Smooth muscle cell (in vitro differentiated cells): ENCODE data around the gene TMIGD2. TPM values are rescaled to one million over a fixed set of nuclear protein-coding genes. Genes with fewer than 3 reads are reported as not detected.

ENCODE experiments used
- DNase-seq: peaks from one replicate; lab custom pipeline; 2025; ENCODE audit not compliant: unreplicated experiment; lab: John Stamatoyannopoulos, UW
- H2AFZ ChIP-seq: fragments of 200-600 bp; sonication (generic); 2 replicates; pipeline ENCODE4 v1.6.0; 2016; ENCODE audit warnings: antibody characterized with exemption, low read depth, mild to moderate bottlenecking
- H3F3A ChIP-seq: fragments of 200-600 bp; sonication (generic); 2 replicates; pipeline ENCODE4 v1.6.0; 2017; ENCODE audit warnings: antibody characterized with exemption, low read depth
- H3K27ac ChIP-seq: fragments of 200-600 bp; sonication (generic); 2 replicates; pipeline ENCODE4 v1.5.1; 2016; ENCODE audit warnings: low read depth, mild to moderate bottlenecking
- H3K27me3 ChIP-seq: fragments of 200-600 bp; sonication (generic); 2 replicates; pipeline ENCODE4 v1.6.1; 2016; ENCODE audit warnings: low read depth, mild to moderate bottlenecking
- H3K36me3 ChIP-seq: fragments of 200-600 bp; sonication (generic); 2 replicates; pipeline ENCODE4 v1.5.1; 2016; ENCODE audit warnings: low read depth
- H3K4me1 ChIP-seq: fragments of 200-600 bp; sonication (generic); 2 replicates; pipeline ENCODE4 v1.5.1; 2016; ENCODE audit warnings: low read depth
- H3K4me2 ChIP-seq: fragments of 200-600 bp; sonication (generic); 2 replicates; pipeline ENCODE4 v1.6.0; 2016; ENCODE audit warnings: mild to moderate bottlenecking
- H3K4me3 ChIP-seq: fragments of 200-600 bp; sonication (generic); 2 replicates; pipeline ENCODE4 v1.5.1; 2016; ENCODE audit warnings: mild to moderate bottlenecking
- H3K79me2 ChIP-seq: fragments of 200-600 bp; sonication (generic); 2 replicates; pipeline ENCODE4 v1.6.0; 2016; ENCODE audit warnings: low read depth, mild to moderate bottlenecking
- H3K9ac ChIP-seq: fragments of 200-600 bp; sonication (generic); 2 replicates; pipeline ENCODE4 v1.6.0; 2016; ENCODE audit warnings: low read depth
- H3K9me3 ChIP-seq: fragments of 200-600 bp; sonication (generic); replicated peaks from 2 replicates; pipeline ENCODE4 v1.5.1; 2016; ENCODE audit warnings: low read depth
- H4K20me1 ChIP-seq: fragments of 200-600 bp; sonication (generic); 2 replicates; pipeline ENCODE4 v1.6.0; 2016; ENCODE audit warnings: low read depth
- WGBS: methylation state at CpG from one replicate; pipeline ENCODE4 v1.1.7; 2016; ENCODE audit warnings: low lambda C conversion rate; 5-methylcytosine and 5-hydroxymethylcytosine counted together
- polyA plus RNA-seq: library from polyadenylated mRNA; unstranded; fragments of >200 nt; fragmentation: Nextera tagmentation; extraction: Ambion mirVana; gene quantifications from 2 replicates; pipeline ENCODE4 v1.2.1, GENCODE V29; 2016
- total RNA-seq: library from RNA; depleted of rRNA; stranded (reverse); fragments of >200 nt; gene quantifications from 2 replicates; pipeline ENCODE4 v1.2.3, GENCODE V29; 2014
- TF ChIP-seq, protein P1 (sequence below): fragments of 200-600 bp; sonication (generic); IDR thresholded peaks from 2 replicates; pipeline ENCODE4 v1.5.1; 2017; ENCODE audit warnings: borderline replicate concordance, mild to moderate bottlenecking, antibody characterized with exemption; ENCODE audit not compliant: insufficient read depth, poor library complexity, severe bottlenecking

The TMIGD2 gene
- total and polyA plus RNA-seq, 2 experiments from 2014 or later = not detected

DNA sequence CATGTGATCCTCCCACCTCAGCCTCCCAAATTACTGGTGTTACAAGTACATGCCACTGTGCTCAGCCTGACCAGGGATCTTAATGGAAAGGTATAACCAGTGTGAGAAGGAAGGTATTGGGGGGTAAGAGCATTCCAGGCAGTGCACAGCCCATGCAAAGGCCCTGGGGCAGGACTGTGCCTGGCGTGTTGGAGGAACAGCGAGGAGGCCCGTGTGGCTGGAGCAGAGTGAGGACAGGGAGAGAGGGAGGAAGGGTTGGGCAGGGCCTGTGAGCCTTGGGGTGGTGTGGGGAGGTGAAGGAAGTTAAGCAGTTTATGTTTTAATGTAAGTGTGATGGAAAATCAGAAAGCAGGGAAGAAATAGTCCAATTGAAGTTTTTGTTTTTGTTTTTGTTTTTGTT lies 1.6 kb downstream of the TMIGD2 start:
- no peaks in the 10 kb centered on the region for H3K36me3 ChIP-seq
- no peaks in the 10 kb centered on the region for H3K4me1 ChIP-seq
- H3F3A ChIP-seq = no peaks in the 10 kb centered on the region
- no peak overlapping the region for H3K4me3 ChIP-seq
- no peak overlapping the region for H3K9ac ChIP-seq
- H4K20me1 ChIP-seq = no peaks in the 10 kb centered on the region
- no peak overlapping the region for H3K4me2 ChIP-seq
- H3K79me2 ChIP-seq = no peaks in the 10 kb centered on the region
- WGBS = 94% methylated on average over 3 of the region's 3 CpGs
- H3K27me3 ChIP-seq = no peaks in the 10 kb centered on the region
- H3K27ac ChIP-seq = no peak overlapping the region
- TF ChIP-seq, protein P1, sequence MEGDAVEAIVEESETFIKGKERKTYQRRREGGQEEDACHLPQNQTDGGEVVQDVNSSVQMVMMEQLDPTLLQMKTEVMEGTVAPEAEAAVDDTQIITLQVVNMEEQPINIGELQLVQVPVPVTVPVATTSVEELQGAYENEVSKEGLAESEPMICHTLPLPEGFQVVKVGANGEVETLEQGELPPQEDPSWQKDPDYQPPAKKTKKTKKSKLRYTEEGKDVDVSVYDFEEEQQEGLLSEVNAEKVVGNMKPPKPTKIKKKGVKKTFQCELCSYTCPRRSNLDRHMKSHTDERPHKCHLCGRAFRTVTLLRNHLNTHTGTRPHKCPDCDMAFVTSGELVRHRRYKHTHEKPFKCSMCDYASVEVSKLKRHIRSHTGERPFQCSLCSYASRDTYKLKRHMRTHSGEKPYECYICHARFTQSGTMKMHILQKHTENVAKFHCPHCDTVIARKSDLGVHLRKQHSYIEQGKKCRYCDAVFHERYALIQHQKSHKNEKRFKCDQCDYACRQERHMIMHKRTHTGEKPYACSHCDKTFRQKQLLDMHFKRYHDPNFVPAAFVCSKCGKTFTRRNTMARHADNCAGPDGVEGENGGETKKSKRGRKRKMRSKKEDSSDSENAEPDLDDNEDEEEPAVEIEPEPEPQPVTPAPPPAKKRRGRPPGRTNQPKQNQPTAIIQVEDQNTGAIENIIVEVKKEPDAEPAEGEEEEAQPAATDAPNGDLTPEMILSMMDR = no peak
- no peak for DNase-seq
- H3K9me3 ChIP-seq = no peaks in the 10 kb centered on the region
- H2AFZ ChIP-seq = no peak overlapping the region

DNA sequence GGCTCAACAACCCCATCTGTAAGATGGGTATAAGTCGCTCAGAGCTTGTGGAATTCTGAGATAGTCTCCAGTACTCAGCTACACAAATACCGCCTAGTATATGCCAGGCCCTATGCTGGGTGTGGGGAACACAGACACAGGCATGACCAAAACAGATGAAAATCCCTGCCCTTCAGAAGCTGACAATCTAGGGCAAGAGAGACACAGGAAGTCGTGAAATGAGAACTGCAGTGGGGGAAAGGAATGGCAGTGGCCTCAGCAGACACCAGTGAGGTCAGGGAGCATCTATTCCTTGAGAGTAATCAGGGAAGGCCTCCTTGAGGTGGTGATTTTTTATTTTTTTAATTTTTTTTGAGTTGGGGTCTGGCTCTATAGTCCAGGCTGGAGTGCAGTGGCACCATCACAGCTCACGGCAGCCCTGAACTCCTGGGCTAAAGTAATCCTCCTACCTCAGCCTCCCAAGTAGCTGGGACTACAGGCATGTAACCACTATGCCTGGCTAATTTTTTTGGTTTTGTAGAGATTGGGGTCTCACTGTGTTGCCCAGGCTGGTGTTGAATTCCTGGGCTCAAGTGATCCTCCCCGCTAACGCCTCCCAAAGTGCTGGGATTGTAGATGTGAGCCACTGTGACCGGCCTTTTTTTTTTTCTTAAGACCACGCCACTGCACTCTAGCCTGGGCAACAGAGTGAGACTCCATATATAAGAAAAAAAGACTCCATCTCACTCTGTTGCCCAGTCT lies 3.2 kb downstream of the TMIGD2 start:
- Histone ChIP-seq H3K36me3 (no peaks in the 10 kb centered on the region), H3F3A (no peaks in the 10 kb centered on the region), H3K9ac (no peak overlapping the region), H3K4me3 (no peak overlapping the region), H3K4me2 (no peak overlapping the region), H3K4me1 (no peaks in the 10 kb centered on the region), H3K9me3 (no peaks in the 10 kb centered on the region), H3K79me2 (no peaks in the 10 kb centered on the region), H3K27me3 (no peaks in the 10 kb centered on the region), H2AFZ (no peak overlapping the region), H3K27ac (no peak overlapping the region), H4K20me1 (no peaks in the 10 kb centered on the region)
- 96% methylated on average over 8 of the region's 8 CpGs for WGBS
- DNase-seq = no peak
- TF ChIP-seq, protein P1 = no peak

DNA sequence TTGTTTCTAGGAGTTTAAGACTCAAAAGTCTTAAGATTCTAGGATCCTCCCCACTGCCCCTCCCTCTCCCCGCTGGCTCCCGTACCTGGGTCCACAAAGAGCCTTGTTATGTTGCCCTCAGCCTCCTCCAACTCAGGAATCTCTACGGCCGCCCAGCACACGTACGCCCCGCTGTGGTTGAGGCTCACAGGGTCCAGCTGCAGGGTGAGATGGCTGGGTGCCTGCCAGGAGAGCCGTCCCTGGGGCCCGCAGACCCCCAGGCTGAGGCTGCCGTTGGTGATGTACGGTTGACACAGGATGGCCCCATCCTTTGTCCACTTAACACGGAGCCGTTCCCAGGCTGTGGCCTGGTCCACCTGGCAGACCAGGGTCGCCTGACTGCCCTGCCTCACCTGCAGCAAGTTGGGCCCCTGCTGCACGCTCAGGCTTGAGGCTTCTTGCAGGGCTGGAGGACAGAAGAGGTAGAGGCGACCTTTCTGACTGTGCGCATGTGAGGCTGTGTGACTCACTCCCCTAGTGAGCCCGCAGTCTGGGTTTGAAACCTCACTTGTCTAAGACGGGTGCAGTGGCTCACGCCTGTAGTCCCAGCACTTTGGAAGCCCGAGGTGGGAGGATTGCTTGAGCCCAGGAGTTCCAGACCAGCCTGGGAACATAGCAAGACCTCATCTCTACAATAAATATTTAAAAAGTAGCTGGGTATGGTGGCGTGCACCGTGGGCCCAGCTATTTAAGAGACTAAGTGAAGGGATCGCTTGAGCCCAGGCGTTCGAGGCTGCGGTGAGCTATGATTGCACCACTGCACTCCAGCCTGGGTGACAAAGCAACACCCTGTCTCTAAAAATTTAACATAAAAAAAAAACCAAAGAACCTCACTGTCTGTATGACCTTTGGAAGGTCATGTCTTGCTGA lies 4.0 kb downstream of the TMIGD2 start:
- WGBS = 75% methylated on average over 27 of the region's 27 CpGs

More for the DNA sequence above, 4.0 kb downstream of the TMIGD2 start:
- Histone ChIP-seq H3K4me3 (no peak overlapping the region), H3K27ac (no peak overlapping the region), H3K9me3 (no peaks in the 10 kb centered on the region), H3K9ac (no peak overlapping the region), H4K20me1 (no peaks in the 10 kb centered on the region), H3K36me3 (no peaks in the 10 kb centered on the region), H3F3A (no peaks in the 10 kb centered on the region), H3K4me1 (no peaks in the 10 kb centered on the region), H2AFZ (no peak overlapping the region), H3K79me2 (no peaks in the 10 kb centered on the region), H3K4me2 (no peak overlapping the region), H3K27me3 (no peaks in the 10 kb centered on the region)
- DNase-seq = no peak
- TF ChIP-seq, protein P1 = no peak
